ENCODE measurements around the gene PLXNA4. TPM values are rescaled to one million over a fixed set of nuclear protein-coding genes. Genes with fewer than 3 reads are reported as not detected.

PLXNA4 gene
- total RNA-seq, 1 donor from 2014 or later = 3.3 TPM

GRCh38 chr7:132355048-132355447 lies 221.2 kb downstream of the PLXNA4 start:
- no peak overlapping the region for H3K9ac ChIP-seq (ENCODE audit: low read length)
- H4K20me1 ChIP-seq (ENCODE audit: insufficient read depth, low read length) = no peaks in the 10 kb centered on the region
- peaks cover 3% of the 10 kb centered on the region for H3K27me3 ChIP-seq (ENCODE audit: insufficient read depth, low read length)
- DNase-seq (ENCODE audit: low read depth) (no peak), FAIRE-seq (no peak)
- no peaks in the 10 kb centered on the region for H3K9me3 ChIP-seq (ENCODE audit: insufficient read depth, low read depth, low read length)
- H3K4me1 ChIP-seq (ENCODE audit: insufficient read depth, low read length) = no peaks in the 10 kb centered on the region
- no peaks in the 10 kb centered on the region for H3K36me3 Mint-ChIP-seq (ENCODE audit: low read depth, unreplicated experiment)
- H3K4me2 ChIP-seq (ENCODE audit: low read length) = no peak overlapping the region
- H3K27ac ChIP-seq (ENCODE audit: low read depth, low read length) = no peak overlapping the region
- H3K4me1 Mint-ChIP-seq (ENCODE audit: low read depth, unreplicated experiment) = no peaks in the 10 kb centered on the region
- H3K27ac Mint-ChIP-seq (ENCODE audit: unreplicated experiment) = no peak overlapping the region
- no peaks in the 10 kb centered on the region for H3K79me2 ChIP-seq (ENCODE audit: insufficient read depth, low read length)
- no peaks in the 10 kb centered on the region for H3K36me3 ChIP-seq (ENCODE audit: insufficient read depth, low read length)
- H3K9me3 Mint-ChIP-seq (ENCODE audit: unreplicated experiment) = peaks cover 3% of the 10 kb centered on the region
- H3K27me3 Mint-ChIP-seq (ENCODE audit: low read depth, unreplicated experiment) = peaks cover 33% of the 10 kb centered on the region
- no peak overlapping the region for H3K4me3 Mint-ChIP-seq (ENCODE audit: unreplicated experiment)
- no peak overlapping the region for H2AFZ ChIP-seq (ENCODE audit: low read depth, low read length)
- TF ChIP-seq, protein P1, sequence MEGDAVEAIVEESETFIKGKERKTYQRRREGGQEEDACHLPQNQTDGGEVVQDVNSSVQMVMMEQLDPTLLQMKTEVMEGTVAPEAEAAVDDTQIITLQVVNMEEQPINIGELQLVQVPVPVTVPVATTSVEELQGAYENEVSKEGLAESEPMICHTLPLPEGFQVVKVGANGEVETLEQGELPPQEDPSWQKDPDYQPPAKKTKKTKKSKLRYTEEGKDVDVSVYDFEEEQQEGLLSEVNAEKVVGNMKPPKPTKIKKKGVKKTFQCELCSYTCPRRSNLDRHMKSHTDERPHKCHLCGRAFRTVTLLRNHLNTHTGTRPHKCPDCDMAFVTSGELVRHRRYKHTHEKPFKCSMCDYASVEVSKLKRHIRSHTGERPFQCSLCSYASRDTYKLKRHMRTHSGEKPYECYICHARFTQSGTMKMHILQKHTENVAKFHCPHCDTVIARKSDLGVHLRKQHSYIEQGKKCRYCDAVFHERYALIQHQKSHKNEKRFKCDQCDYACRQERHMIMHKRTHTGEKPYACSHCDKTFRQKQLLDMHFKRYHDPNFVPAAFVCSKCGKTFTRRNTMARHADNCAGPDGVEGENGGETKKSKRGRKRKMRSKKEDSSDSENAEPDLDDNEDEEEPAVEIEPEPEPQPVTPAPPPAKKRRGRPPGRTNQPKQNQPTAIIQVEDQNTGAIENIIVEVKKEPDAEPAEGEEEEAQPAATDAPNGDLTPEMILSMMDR (IDR thresholded peaks at IDR 0.05; ENCODE audit: insufficient read depth, low read depth, low read length) = no peak
- no peak for TF ChIP-seq EZH2 (IDR thresholded peaks at IDR 0.05; ENCODE audit: insufficient read depth, low read length)
- H3K4me3 ChIP-seq (ENCODE audit: insufficient read depth, low read depth, low read length) = no peak overlapping the region

DNA sequence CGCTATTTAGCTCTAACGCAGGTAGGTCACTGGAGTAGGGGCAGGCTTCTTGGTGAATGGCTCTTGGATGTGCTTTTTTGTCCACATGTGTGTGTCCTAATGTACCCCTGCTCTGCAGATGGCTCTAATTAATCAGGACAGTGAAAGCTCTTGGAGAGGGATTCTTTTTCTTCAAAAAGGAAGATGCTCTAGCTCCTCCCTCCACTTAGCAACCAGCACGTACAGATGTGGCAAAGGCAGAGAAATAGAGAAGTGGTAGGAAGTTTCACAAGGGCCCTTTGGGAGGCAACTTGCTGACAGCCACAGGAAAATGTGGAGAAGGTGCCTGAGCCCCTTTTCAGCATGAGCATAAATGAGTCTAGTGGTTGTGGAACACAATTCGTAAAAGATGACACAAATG lies 221.7 kb downstream of the PLXNA4 start:
- Mint-ChIP-seq H3K9me3 (ENCODE audit: unreplicated experiment) (peaks cover 3% of the 10 kb centered on the region), H3K4me1 (ENCODE audit: low read depth, unreplicated experiment) (no peaks in the 10 kb centered on the region), H3K36me3 (ENCODE audit: low read depth, unreplicated experiment) (no peaks in the 10 kb centered on the region), H3K27ac (ENCODE audit: unreplicated experiment) (no peak overlapping the region), H3K27me3 (ENCODE audit: low read depth, unreplicated experiment) (peaks cover 33% of the 10 kb centered on the region), H3K4me3 (ENCODE audit: unreplicated experiment) (no peak overlapping the region)
- H3K27ac ChIP-seq (ENCODE audit: low read depth, low read length) = no peak overlapping the region
- no peak for FAIRE-seq
- H4K20me1 ChIP-seq (ENCODE audit: insufficient read depth, low read length) = no peaks in the 10 kb centered on the region
- no peaks in the 10 kb centered on the region for H3K4me1 ChIP-seq (ENCODE audit: insufficient read depth, low read length)
- no peak overlapping the region for H3K4me3 ChIP-seq (ENCODE audit: insufficient read depth, low read depth, low read length)
- no peaks in the 10 kb centered on the region for H3K9me3 ChIP-seq (ENCODE audit: insufficient read depth, low read depth, low read length)
- H3K79me2 ChIP-seq (ENCODE audit: insufficient read depth, low read length) = no peaks in the 10 kb centered on the region
- H3K9ac ChIP-seq (ENCODE audit: low read length) = no peak overlapping the region
- no peaks in the 10 kb centered on the region for H3K36me3 ChIP-seq (ENCODE audit: insufficient read depth, low read length)
- DNase-seq (ENCODE audit: low read depth) = no peak
- no peak for TF ChIP-seq EZH2 (IDR thresholded peaks at IDR 0.05; ENCODE audit: insufficient read depth, low read length)
- TF ChIP-seq, protein P1 (IDR thresholded peaks at IDR 0.05; ENCODE audit: insufficient read depth, low read depth, low read length) = no peak
- H2AFZ ChIP-seq (ENCODE audit: low read depth, low read length) = no peak overlapping the region
- H3K4me2 ChIP-seq (ENCODE audit: low read length) = no peak overlapping the region
- peaks cover 3% of the 10 kb centered on the region for H3K27me3 ChIP-seq (ENCODE audit: insufficient read depth, low read length)

GRCh38 chr7:132353936-132354335 lies 222.3 kb downstream of the PLXNA4 start:
- Mint-ChIP-seq H3K36me3 (ENCODE audit: low read depth, unreplicated experiment) (no peaks in the 10 kb centered on the region), H3K9me3 (ENCODE audit: unreplicated experiment) (peaks cover 3% of the 10 kb centered on the region), H3K27ac (ENCODE audit: unreplicated experiment) (no peak overlapping the region), H3K27me3 (ENCODE audit: low read depth, unreplicated experiment) (peaks cover 33% of the 10 kb centered on the region), H3K4me3 (ENCODE audit: unreplicated experiment) (no peak overlapping the region), H3K4me1 (ENCODE audit: low read depth, unreplicated experiment) (no peaks in the 10 kb centered on the region)
- no peak for DNase-seq (ENCODE audit: low read depth)
- Histone ChIP-seq H3K27me3 (ENCODE audit: insufficient read depth, low read length) (peaks cover 3% of the 10 kb centered on the region), H3K4me3 (ENCODE audit: insufficient read depth, low read depth, low read length) (no peak overlapping the region), H2AFZ (ENCODE audit: low read depth, low read length) (no peak overlapping the region), H3K4me1 (ENCODE audit: insufficient read depth, low read length) (no peaks in the 10 kb centered on the region), H3K36me3 (ENCODE audit: insufficient read depth, low read length) (no peaks in the 10 kb centered on the region), H4K20me1 (ENCODE audit: insufficient read depth, low read length) (no peaks in the 10 kb centered on the region), H3K4me2 (ENCODE audit: low read length) (no peak overlapping the region), H3K9me3 (ENCODE audit: insufficient read depth, low read depth, low read length) (no peaks in the 10 kb centered on the region), H3K79me2 (ENCODE audit: insufficient read depth, low read length) (no peaks in the 10 kb centered on the region), H3K9ac (ENCODE audit: low read length) (no peak overlapping the region), H3K27ac (ENCODE audit: low read depth, low read length) (no peak overlapping the region)
- FAIRE-seq = no peak
- TF ChIP-seq, protein P1 (IDR thresholded peaks at IDR 0.05; ENCODE audit: insufficient read depth, low read depth, low read length) = no peak
- no peak for TF ChIP-seq EZH2 (IDR thresholded peaks at IDR 0.05; ENCODE audit: insufficient read depth, low read length)

Data from astrocyte (in vitro differentiated cells and primary cell).